ENCODE measurements around the gene MAP6D1. TPM values are rescaled to one million over a fixed set of nuclear protein-coding genes. Genes with fewer than 3 reads are reported as not detected.

Gene MAP6D1
- total and polyA plus RNA-seq, 2 of the 4 experiments (the other 2 are of a cell fraction) = 2.7 to 5.2 TPM

DNA sequence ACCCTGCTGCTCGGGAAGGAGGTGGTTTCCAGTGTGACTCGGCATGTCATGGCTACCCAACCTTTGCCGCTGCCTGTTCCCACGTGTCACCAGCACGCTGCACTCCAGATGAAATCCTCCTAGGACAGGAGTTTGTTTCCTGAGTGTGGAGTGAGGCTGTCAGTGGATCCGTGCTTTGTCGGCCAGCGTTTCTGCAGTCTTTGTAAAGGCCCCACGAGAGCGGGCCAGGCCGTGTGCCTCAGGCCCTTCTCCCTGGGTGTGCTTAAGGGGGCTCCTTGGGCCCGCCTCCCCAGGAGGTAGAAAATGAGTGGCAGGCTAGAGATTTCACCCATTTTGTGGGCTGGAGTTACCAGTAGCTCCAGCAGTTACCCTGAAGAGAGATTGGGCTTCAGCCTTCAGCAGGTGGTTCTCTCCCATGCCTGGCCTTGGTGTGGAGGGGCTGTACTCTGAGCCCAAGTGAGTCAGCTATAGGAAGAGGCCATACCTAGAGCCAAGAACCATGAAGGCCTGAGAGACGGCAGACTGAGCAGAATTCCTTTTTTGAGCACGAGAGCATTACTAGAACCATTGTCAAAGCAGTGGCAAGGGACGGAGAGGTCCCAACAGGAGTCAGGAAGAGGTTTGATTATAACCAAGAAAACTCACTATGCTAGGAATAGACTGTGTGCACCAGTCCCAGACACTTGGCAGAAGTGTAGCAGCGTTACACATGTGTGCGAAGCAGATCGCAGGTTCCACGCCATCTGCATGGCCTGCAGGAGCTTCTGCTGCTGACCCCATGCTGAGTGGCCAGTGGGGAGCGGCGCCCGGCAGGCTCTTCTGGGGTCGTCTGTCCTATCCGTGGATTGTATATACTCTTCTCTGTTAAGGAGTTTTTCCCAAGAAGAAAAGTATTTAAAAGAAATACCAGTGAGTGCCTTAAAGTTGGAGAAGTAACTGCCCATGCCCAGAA lies 14.5 kb downstream of the MAP6D1 start (continued):
- no peak for TF ChIP-seq RAD21 (IDR thresholded peaks at IDR 0.05; ENCODE audit: low read length)
- no peak for TF ChIP-seq FOS (IDR thresholded peaks at IDR 0.05; ENCODE audit: low read depth, low read length)

DNA sequence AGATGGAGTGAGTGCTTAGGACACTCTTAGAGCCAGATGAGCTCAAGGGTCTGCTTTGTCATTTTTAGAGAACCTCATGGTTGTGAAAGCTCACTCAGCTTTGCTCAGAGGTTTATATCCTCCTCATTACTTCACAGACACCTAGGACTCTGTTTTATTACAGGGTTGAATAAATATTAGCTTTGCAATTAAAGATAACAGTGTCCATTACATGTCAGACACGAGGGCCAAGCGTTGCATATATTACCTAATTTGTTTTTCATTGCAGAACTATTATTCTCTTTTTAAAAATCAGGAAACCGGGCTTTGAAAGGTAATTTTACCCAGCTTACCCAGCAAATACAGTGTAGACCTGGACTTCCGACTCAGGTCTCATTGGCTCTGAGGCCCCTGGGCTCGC lies 16.1 kb downstream of the MAP6D1 start:
- CTCF ChIA-PET = interaction anchor here (0.7 kb wide), 1 partner anchor 1765 kb away, joined by 3 read pairs; no protein-coding TSS in a partner anchor
- no TSS peak for BruUV-seq (replicated peaks)
- no peak overlapping the region for H3K4me3 ChIP-seq (ENCODE audit: insufficient read depth, low read depth, low read length)
- H3K9me1 ChIP-seq (ENCODE audit: insufficient read depth, low read length) = no peaks in the 10 kb centered on the region; the same call in 1 of the 2 replicates
- H3K4me1 ChIP-seq (ENCODE audit: control insufficient read depth, insufficient read depth, low read length) = no peaks in the 10 kb centered on the region
- no peak overlapping the region for H4K8ac ChIP-seq (ENCODE audit: low read depth in 2 of 2, low read length in 2 of 2)
- H2AFZ ChIP-seq (replicated peaks; ENCODE audit: low read length, poor library complexity) = no peak overlapping the region
- no peak overlapping the region for H3K27ac ChIP-seq (ENCODE audit: insufficient read depth, low read length)
- H3K79me1 ChIP-seq (ENCODE audit: low read depth in 1 of 2, low read length in 2 of 2) = peaks cover 0 to under 1% of the 10 kb centered on the region in 2 experiments; a peak in 1 of 4 replicates
- intact Hi-C loops (cut with micrococcal nuclease) (no loop called here), dilution Hi-C loops (cut with HindIII; ENCODE audit: low sequenced_read_pairs, unreplicated experiment) (no loop called here), in situ Hi-C loops (cut with MboI; ENCODE audit: low sequenced_read_pairs) (no loop called here)
- peaks cover 64% of the 10 kb centered on the region for H3K36me3 ChIP-seq (ENCODE audit: control insufficient read depth, insufficient read depth, low read length)
- H3K27me3 ChIP-seq (ENCODE audit: control insufficient read depth, insufficient read depth, low read length) = no peaks in the 10 kb centered on the region
- no peak overlapping the region for H4K91ac ChIP-seq (ENCODE audit: insufficient read depth, low read depth, low read length)
- H3K14ac ChIP-seq (replicated peaks; ENCODE audit: low read depth, low read length) = no peak overlapping the region
- no peak overlapping the region for H3K23ac ChIP-seq (ENCODE audit: low read depth, low read length)
- H2BK20ac ChIP-seq (ENCODE audit: low read depth, low read length) = no peak overlapping the region
- no peak overlapping the region for H3K9ac ChIP-seq (ENCODE audit: low read depth, low read length)
- POLR2A ChIA-PET (ENCODE audit: unreplicated experiment) = no interaction called here
- no peaks in the 10 kb centered on the region for H3K9me3 ChIP-seq (ENCODE audit: control insufficient read depth, insufficient read depth, low read length)
- no peak overlapping the region for H2BK5ac ChIP-seq (ENCODE audit: low read depth, low read length, poor library complexity, severe bottlenecking)
- H3K56ac ChIP-seq (ENCODE audit: extremely low read depth, insufficient read depth, low read length) = no peak overlapping the region
- no peak for DNase-seq
- H2AK5ac ChIP-seq (ENCODE audit: low read depth, low read length) = no peak overlapping the region
- no peak overlapping the region for H3K18ac ChIP-seq (ENCODE audit: low read depth, low read length)
- no peak overlapping the region for H3K4ac ChIP-seq (ENCODE audit: low read depth, low read length)
- no peak overlapping the region for H2BK15ac ChIP-seq (ENCODE audit: low read depth, low read length)
- H4K20me1 ChIP-seq (ENCODE audit: insufficient read depth, low read length) = no peaks in the 10 kb centered on the region; the same call in 1 of the 2 replicates
- H3K4me2 ChIP-seq (ENCODE audit: low read depth, low read length) = no peak overlapping the region
- no peak overlapping the region for H2AK9ac ChIP-seq (replicated peaks; ENCODE audit: low read depth, low read length, poor library complexity)
- ATAC-seq (ENCODE audit: low read depth) = no peak
- H2BK120ac ChIP-seq (ENCODE audit: low read depth, low read length) = no peak overlapping the region
- no peak overlapping the region for H4K5ac ChIP-seq (ENCODE audit: low read depth, low read length)
- WGBS, 2 experiments (ENCODE audit: extremely low coverage in 2 of 2, insufficient read length in 1 of 2) = 80% methylated on average over 1 of the region's 5 CpGs; no CpG with 5 or more reads in 1 of the 2 experiments
- TF ChIP-seq RCOR1 (IDR thresholded peaks at IDR 0.05; ENCODE audit: insufficient replicate concordance, low read length) = no peak
- no peak for TF ChIP-seq RFX5 (IDR thresholded peaks at IDR 0.05; ENCODE audit: low read depth, low read length)
- TF ChIP-seq POLR2A (IDR thresholded peaks at IDR 0.05; ENCODE audit: low read depth, low read length) = no peak
- no peak for TF ChIP-seq MAFK (IDR thresholded peaks at IDR 0.05; ENCODE audit: low read depth, low read length)
- TF ChIP-seq, protein P1, sequence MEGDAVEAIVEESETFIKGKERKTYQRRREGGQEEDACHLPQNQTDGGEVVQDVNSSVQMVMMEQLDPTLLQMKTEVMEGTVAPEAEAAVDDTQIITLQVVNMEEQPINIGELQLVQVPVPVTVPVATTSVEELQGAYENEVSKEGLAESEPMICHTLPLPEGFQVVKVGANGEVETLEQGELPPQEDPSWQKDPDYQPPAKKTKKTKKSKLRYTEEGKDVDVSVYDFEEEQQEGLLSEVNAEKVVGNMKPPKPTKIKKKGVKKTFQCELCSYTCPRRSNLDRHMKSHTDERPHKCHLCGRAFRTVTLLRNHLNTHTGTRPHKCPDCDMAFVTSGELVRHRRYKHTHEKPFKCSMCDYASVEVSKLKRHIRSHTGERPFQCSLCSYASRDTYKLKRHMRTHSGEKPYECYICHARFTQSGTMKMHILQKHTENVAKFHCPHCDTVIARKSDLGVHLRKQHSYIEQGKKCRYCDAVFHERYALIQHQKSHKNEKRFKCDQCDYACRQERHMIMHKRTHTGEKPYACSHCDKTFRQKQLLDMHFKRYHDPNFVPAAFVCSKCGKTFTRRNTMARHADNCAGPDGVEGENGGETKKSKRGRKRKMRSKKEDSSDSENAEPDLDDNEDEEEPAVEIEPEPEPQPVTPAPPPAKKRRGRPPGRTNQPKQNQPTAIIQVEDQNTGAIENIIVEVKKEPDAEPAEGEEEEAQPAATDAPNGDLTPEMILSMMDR (conservative IDR thresholded peaks at IDR 0.05; ENCODE audit: low read depth, low read length) = no peak
- no peak for TF ChIP-seq MXI1 (IDR thresholded peaks at IDR 0.05; ENCODE audit: borderline replicate concordance, low read depth, low read length)
- no peak for TF ChIP-seq NFE2L2 (IDR thresholded peaks at IDR 0.05; ENCODE audit: low read depth, low read length)
- no peak for TF ChIP-seq MAZ (IDR thresholded peaks at IDR 0.05; ENCODE audit: borderline replicate concordance, low read depth, low read length)
- no peak for TF ChIP-seq CEBPB (IDR thresholded peaks at IDR 0.05; ENCODE audit: low read depth, low read length)
- no peak for TF ChIP-seq BHLHE40 (IDR thresholded peaks at IDR 0.05; ENCODE audit: low read depth, low read length)
- TF ChIP-seq, protein P2, sequence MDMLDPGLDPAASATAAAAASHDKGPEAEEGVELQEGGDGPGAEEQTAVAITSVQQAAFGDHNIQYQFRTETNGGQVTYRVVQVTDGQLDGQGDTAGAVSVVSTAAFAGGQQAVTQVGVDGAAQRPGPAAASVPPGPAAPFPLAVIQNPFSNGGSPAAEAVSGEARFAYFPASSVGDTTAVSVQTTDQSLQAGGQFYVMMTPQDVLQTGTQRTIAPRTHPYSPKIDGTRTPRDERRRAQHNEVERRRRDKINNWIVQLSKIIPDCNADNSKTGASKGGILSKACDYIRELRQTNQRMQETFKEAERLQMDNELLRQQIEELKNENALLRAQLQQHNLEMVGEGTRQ (IDR thresholded peaks at IDR 0.05; ENCODE audit: low read depth, low read length) = no peak
- TF ChIP-seq FOS (IDR thresholded peaks at IDR 0.05; ENCODE audit: low read depth, low read length) = no peak
- TF ChIP-seq CHD1 (IDR thresholded peaks at IDR 0.05; ENCODE audit: low read depth, low read length) = no peak

Measured in IMR-90 (cell line).